NB4 (cell line): Measurements from ENCODE around the gene GPR35.

ENCODE experiments used
- DNase-seq: peaks from one replicate; pipeline ENCODE4 v3.0.0; 2010; ENCODE audit warnings: low read depth
- H3K4me3 ChIP-seq: one replicate; pipeline ENCODE4 v1.5.1; 2011; ENCODE audit warnings: mild to moderate bottlenecking, low read depth, low read length, moderate library complexity
- CTCF ChIP-seq: IDR thresholded peaks from one replicate; pipeline ENCODE4 v1.5.1; 2012; ENCODE audit warnings: low read depth, low read length
- MAX ChIP-seq: IDR thresholded peaks from 2 replicates; pipeline ENCODE4 v1.6.1; 2011; ENCODE audit warnings: low read depth, low read length
- MYC ChIP-seq: IDR thresholded peaks from 2 replicates; pipeline ENCODE4 v1.6.1; 2011; ENCODE audit warnings: low read depth, low read length
- POLR2A ChIP-seq: IDR thresholded peaks from 2 replicates; pipeline ENCODE4 v1.6.1; 2011; ENCODE audit warnings: mild to moderate bottlenecking; ENCODE audit not compliant: insufficient read length; ENCODE audit errors: extremely low read depth

Gene GPR35

GRCh38 chr2:240636563-240637115 is 11.4 kb downstream of the GPR35 start:
- DNase-seq, result no peak
- H3K4me3 ChIP-seq, result no peak overlapping the region
- no peak for TF ChIP-seq MAX
- TF ChIP-seq CTCF, result no peak
- TF ChIP-seq MYC, result no peak
- no peak for TF ChIP-seq POLR2A

GRCh38 chr2:240637116-240637900 is 12.0 kb downstream of the GPR35 start:
- H3K4me3 ChIP-seq, result no peak overlapping the region
- DNase-seq, result no peak
- no peak for TF ChIP-seq MYC
- TF ChIP-seq MAX, result no peak
- no peak for TF ChIP-seq POLR2A
- no peak for TF ChIP-seq CTCF

GRCh38 chr2:240637901-240638345 is 12.6 kb downstream of the GPR35 start:
- TF ChIP-seq POLR2A, result no peak
- TF ChIP-seq MAX, result no peak
- no peak for TF ChIP-seq CTCF
- no peak for TF ChIP-seq MYC
- no peak overlapping the region for H3K4me3 ChIP-seq
- no peak for DNase-seq

- H3K4me3 ChIP-seq, result no peak overlapping the region
- TF ChIP-seq MAX (no peak), POLR2A (no peak), CTCF (no peak), MYC (no peak)
- no peak for DNase-seq
Observed at GRCh38 chr2:240638512-240639160, 13.4 kb downstream of the GPR35 start.

- DNase-seq, result no peak
- TF ChIP-seq MYC (no peak), POLR2A (no peak), MAX (no peak), CTCF (no peak)
Observed at GRCh38 chr2:240639566-240639965, 14.3 kb downstream of the GPR35 start.

More at GRCh38 chr2:240639566-240639965, 14.3 kb downstream of the GPR35 start:
- no peak overlapping the region for H3K4me3 ChIP-seq
